GM12878 (cell line): ENCODE measurements around the gene FGF12. TPM values are rescaled to one million over a fixed set of nuclear protein-coding genes. Genes with fewer than 3 reads are reported as not detected.

Experiments
- ATAC-seq: fragments of 200-7000 bp; cut with Tn5 transposase; 3 replicates; pipeline ENCODE4 v1.9.1; 2020; ENCODE audit warnings: mild to moderate bottlenecking, moderate library complexity
- BruUV-seq: library from RNA; stranded (reverse); fragments of 400-500 nt; replicated peaks from 2 replicates; lab custom pipeline; 2021; lab: Mats Ljungman, UMichigan
- CTCF ChIA-PET: fragments of 300-600 bp; sonication (Branson Sonifier 250); formaldehyde crosslinking; extraction: SDS; loops from one replicate; lab custom pipeline; 2021; ENCODE audit warnings: inconsistent platforms; lab: Yijun Ruan, JAX
- POLR2A ChIA-PET: fragments of 350-600 bp; formaldehyde crosslinking; extraction: SDS; loops from one replicate; lab custom pipeline; 2021; ENCODE audit warnings: inconsistent platforms; lab: Charles Lee
- RAD21 ChIA-PET: fragments of 300-600 bp; sonication (Branson Sonifier 250); formaldehyde crosslinking; loops from one replicate; lab custom pipeline; 2023; ENCODE audit warnings: antibody characterized with exemption; ENCODE audit not compliant: unreplicated experiment; lab: Charles Lee
- SMC1A ChIA-PET: fragments of 300-600 bp; sonication (Branson Sonifier 250); formaldehyde crosslinking; loops from one replicate; lab custom pipeline; 2023; ENCODE audit not compliant: unreplicated experiment, uncharacterized antibody; lab: Charles Lee
- DNase-seq: peaks from one replicate; pipeline ENCODE4 v3.0.0-alpha.2; 2011; ENCODE audit warnings: low read depth, low spot score
- FAIRE-seq: peaks from 3 replicates; lab custom pipeline; 2011; peaks lifted over from hg19 to GRCh38; lab: Jason Lieb, UNC
- H2AFZ ChIP-seq: 2 replicates; pipeline ENCODE4 v1.6.0; 2011; ENCODE audit warnings: low read depth, low read length, control low read depth; ENCODE audit not compliant: control insufficient read depth
- H3K27ac ChIP-seq: 2 replicates; pipeline ENCODE4 v1.5.1; 2011; ENCODE audit warnings: control low read depth; ENCODE audit not compliant: control insufficient read depth, insufficient read depth
- H3K27me3 ChIP-seq, 2 experiments: replicated peaks in 1 of 2; 2 replicates each; pipeline versions ENCODE4 v1.6.0 to v1.6.1; 2011; ENCODE audit warnings: low read length in 1 of 2; ENCODE audit not compliant: control insufficient read depth in 2 of 2, insufficient read depth in 2 of 2
- H3K36me3 ChIP-seq, 2 experiments: 2 replicates each; pipeline ENCODE4 v1.5.1; 2011; ENCODE audit warnings: low read length in 1 of 2; ENCODE audit not compliant: control insufficient read depth in 2 of 2, insufficient read depth in 2 of 2
- H3K4me1 ChIP-seq: 2 replicates; pipeline ENCODE4 v1.6.1; 2011; ENCODE audit warnings: mild to moderate bottlenecking, low read length, moderate library complexity, mixed read lengths; ENCODE audit not compliant: control insufficient read depth, insufficient read depth
- H3K4me2 ChIP-seq: 2 replicates; pipeline ENCODE4 v1.6.0; 2011; ENCODE audit warnings: control low read depth; ENCODE audit not compliant: control insufficient read depth, insufficient read depth
- H3K4me3 ChIP-seq: fragments of 200-600 bp; sonication (generic); 2 replicates; pipeline ENCODE4 v1.5.1; 2016
- H3K79me2 ChIP-seq: 2 replicates; pipeline ENCODE4 v1.6.0; 2011; ENCODE audit warnings: low read length; ENCODE audit not compliant: control insufficient read depth, insufficient read depth
- H3K9ac ChIP-seq: 2 replicates; pipeline ENCODE4 v1.8.0; 2011; ENCODE audit warnings: low read length, control low read depth, mixed read lengths; ENCODE audit not compliant: control insufficient read depth, insufficient read depth
- H3K9me3 ChIP-seq: replicated peaks from 3 replicates; pipeline ENCODE4 v1.5.1; 2011; ENCODE audit warnings: mild to moderate bottlenecking, low read length; ENCODE audit not compliant: control insufficient read depth, insufficient read depth
- H4K20me1 ChIP-seq: 2 replicates; pipeline ENCODE4 v1.6.0; 2011; ENCODE audit not compliant: control insufficient read depth, insufficient read depth
- CBX5 ChIP-seq: sonication (generic); IDR thresholded peaks from 2 replicates; pipeline ENCODE4 v1.6.1; 2016; ENCODE audit warnings: low read depth, moderate library complexity, mild to moderate bottlenecking, inconsistent platforms
- HCFC1 ChIP-seq: fragments of 150-350 bp; IDR thresholded peaks from 2 replicates; pipeline ENCODE4 v1.6.1; 2014; ENCODE audit warnings: low read length
- HDAC2 ChIP-seq: fragments of 200-600 bp; sonication (generic); IDR thresholded peaks from 2 replicates; pipeline ENCODE4 v1.6.1; 2017
- JUNB ChIP-seq: IDR thresholded peaks from 2 replicates; pipeline ENCODE4 v1.6.1; 2016; ENCODE audit warnings: antibody characterized with exemption, mild to moderate bottlenecking
- MTA2 ChIP-seq: fragments of 450-650 bp; IDR thresholded peaks from 2 replicates; pipeline ENCODE4 v1.6.1; 2016; ENCODE audit warnings: low read depth, mild to moderate bottlenecking, moderate library complexity
- NFYB ChIP-seq: IDR thresholded peaks from 2 replicates; pipeline ENCODE4 v1.6.1; 2011; ENCODE audit warnings: low read depth, mild to moderate bottlenecking, low read length, improper control_type of control experiment, moderate library complexity; ENCODE audit not compliant: insufficient read depth
- NR2F1 ChIP-seq: fragments of 450-650 bp; conservative IDR thresholded peaks from 2 replicates; pipeline ENCODE4 v1.6.1; 2017; ENCODE audit warnings: mild to moderate bottlenecking
- TCF3 ChIP-seq: IDR thresholded peaks from 2 replicates; pipeline ENCODE4 v1.6.1; 2012; ENCODE audit warnings: low read depth, mild to moderate bottlenecking, low read length, borderline replicate concordance; ENCODE audit not compliant: insufficient read depth
- ZBTB33 ChIP-seq: fragments of 450-650 bp; IDR thresholded peaks from 2 replicates; pipeline ENCODE4 v1.6.1; 2017; ENCODE audit warnings: mild to moderate bottlenecking
- ZNF217 ChIP-seq: fragments of 450-650 bp; IDR thresholded peaks from 2 replicates; pipeline ENCODE4 v1.6.1; 2017; ENCODE audit warnings: antibody characterized with exemption, mild to moderate bottlenecking
- ZNF24 ChIP-seq: fragments of 450-650 bp; IDR thresholded peaks from 2 replicates; pipeline ENCODE4 v1.6.1; 2017; ENCODE audit warnings: antibody characterized with exemption, mild to moderate bottlenecking
- ZSCAN29 ChIP-seq: fragments of 450-650 bp; IDR thresholded peaks from 2 replicates; pipeline ENCODE4 v1.6.1; 2017; ENCODE audit warnings: mild to moderate bottlenecking, moderate library complexity
- WGBS: methylation state at CpG from one replicate; pipeline ENCODE4 v1.1.6; 2016; ENCODE audit warnings: low lambda C conversion rate; ENCODE audit not compliant: insufficient replicate concordance, insufficient coverage; ENCODE audit errors: missing lambda C conversion rate; 5-methylcytosine and 5-hydroxymethylcytosine counted together
- in situ Hi-C: fragments of 300-500 bp; cut with MboI; formaldehyde crosslinking; loops from 9 replicates; pipeline ENCODE4 v1.14.3; 2018; ENCODE audit warnings: mixed read lengths
- intact Hi-C: fragments of 100-400 bp; cut with micrococcal nuclease; formaldehyde crosslinking; loops from one replicate; pipeline ENCODE4 v1.14.2; 2022; ENCODE audit not compliant: unreplicated experiment
- polyA plus RNA-seq, 11 experiments: library from polyadenylated mRNA; depleted of rRNA in 4 of 11; unstranded in 6 of 11; stranded (reverse) in 5 of 11; fragments of >200 nt; fragmentation: Nextera tagmentation in 4 of 11; fragmentation: Illumina TruSeq in 1 of 11; extraction: Ambion mirVana in 4 of 11; extraction: Trizol in 1 of 11; gene quantifications; 1 replicate in 1 of 11; 2 replicates in 10 of 11; pipeline versions ENCODE4 v1.2.1 to v1.2.3, GENCODE V29; 2011 to 2016; ENCODE audit warnings: inconsistent platforms in 2 of 11, missing spikeins in 2 of 11, low read depth in 1 of 11
- total RNA-seq, 4 experiments: library from RNA; depleted of rRNA in 3 of 4; stranded (reverse); fragments of >200 nt in 3 of 4; fragmentation: Illumina TruSeq in 1 of 4; extraction: Trizol in 1 of 4; gene quantifications; 2 replicates each; pipeline versions ENCODE4 v1.2.1 to v1.2.3, GENCODE V29; 2013 to 2021
- TF ChIP-seq, protein P1 (sequence below): fragments of 450-650 bp; IDR thresholded peaks from 2 replicates; pipeline ENCODE4 v1.6.1; 2014; ENCODE audit warnings: mild to moderate bottlenecking
- TF ChIP-seq, protein P2 (sequence below): IDR thresholded peaks from 2 replicates; pipeline ENCODE4 v1.6.1; 2011; ENCODE audit warnings: low read depth, low read length, improper control_type of control experiment, borderline replicate concordance

Gene FGF12
- total and polyA plus RNA-seq, 10 of the 15 experiments (the other 5 are each of a cell fraction or from before 2014, with no cell fraction given): 0.03 to 0.43 (median 0.13) TPM; not detected in 7

DNA sequence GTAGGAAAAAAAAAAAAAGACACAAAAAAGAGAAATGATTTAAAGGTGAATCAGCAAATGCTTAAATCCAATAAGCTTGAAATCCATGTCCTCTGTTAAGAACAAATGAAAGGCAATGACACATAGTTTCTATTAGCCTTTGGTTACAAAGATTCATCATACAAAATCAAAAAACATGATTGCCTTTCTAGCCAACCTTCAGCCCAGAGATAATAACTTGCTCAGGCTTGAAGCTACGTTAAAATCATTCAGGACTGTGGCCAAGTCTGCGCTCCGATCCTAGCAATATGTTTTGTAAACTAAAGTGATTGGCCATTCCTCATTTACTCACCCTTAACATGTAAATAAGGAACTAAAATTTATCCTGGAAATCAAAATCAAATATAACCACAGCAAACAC, 556.7 kb downstream of the FGF12 start (continued):
- TF ChIP-seq, protein P1, sequence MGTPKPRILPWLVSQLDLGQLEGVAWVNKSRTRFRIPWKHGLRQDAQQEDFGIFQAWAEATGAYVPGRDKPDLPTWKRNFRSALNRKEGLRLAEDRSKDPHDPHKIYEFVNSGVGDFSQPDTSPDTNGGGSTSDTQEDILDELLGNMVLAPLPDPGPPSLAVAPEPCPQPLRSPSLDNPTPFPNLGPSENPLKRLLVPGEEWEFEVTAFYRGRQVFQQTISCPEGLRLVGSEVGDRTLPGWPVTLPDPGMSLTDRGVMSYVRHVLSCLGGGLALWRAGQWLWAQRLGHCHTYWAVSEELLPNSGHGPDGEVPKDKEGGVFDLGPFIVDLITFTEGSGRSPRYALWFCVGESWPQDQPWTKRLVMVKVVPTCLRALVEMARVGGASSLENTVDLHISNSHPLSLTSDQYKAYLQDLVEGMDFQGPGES: no peak
- TF ChIP-seq NFYB (no peak), ZSCAN29 (no peak), ZNF217 (no peak), NR2F1 (no peak), MTA2 (no peak), HCFC1 (no peak), CBX5 (no peak), HDAC2 (no peak), ZBTB33 (no peak)
- TF ChIP-seq, protein P2, sequence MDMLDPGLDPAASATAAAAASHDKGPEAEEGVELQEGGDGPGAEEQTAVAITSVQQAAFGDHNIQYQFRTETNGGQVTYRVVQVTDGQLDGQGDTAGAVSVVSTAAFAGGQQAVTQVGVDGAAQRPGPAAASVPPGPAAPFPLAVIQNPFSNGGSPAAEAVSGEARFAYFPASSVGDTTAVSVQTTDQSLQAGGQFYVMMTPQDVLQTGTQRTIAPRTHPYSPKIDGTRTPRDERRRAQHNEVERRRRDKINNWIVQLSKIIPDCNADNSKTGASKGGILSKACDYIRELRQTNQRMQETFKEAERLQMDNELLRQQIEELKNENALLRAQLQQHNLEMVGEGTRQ: no peak

DNA sequence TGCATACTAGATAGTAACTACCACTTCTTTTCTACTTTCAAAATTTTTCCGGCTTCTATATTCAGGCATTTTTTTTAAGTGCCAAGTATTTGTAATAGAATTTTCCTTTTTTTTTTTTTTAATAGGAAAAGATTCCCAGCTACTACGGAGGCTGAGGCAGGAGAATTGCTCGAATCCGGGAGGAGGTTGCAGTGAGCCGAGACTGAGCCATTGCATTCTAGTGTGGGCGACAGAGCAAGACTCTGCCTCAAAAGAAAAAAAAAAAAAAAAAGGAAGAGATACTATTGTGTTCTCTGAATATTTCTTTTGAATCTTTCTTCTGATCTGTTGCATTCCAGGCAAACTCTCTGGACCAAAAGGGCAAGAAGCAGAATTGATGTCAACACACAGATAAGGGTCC, 557.3 kb downstream of the FGF12 start:
- ATAC-seq (no peak), DNase-seq (no peak)
- CTCF ChIA-PET: no interaction called here
- Histone ChIP-seq H3K4me3 (no peak overlapping the region), H3K27me3 (no peaks in the 10 kb centered on the region), H2AFZ (no peak overlapping the region), H4K20me1 (no peaks in the 10 kb centered on the region), H3K4me1 (no peaks in the 10 kb centered on the region)
- no TSS peak for BruUV-seq
- POLR2A ChIA-PET: no interaction called here
- no peak for TF ChIP-seq ZNF24
- TF ChIP-seq TCF3: no peak
- no peak for TF ChIP-seq JUNB
- TF ChIP-seq, all 136 proteins: peak for 0
- ChIA-PET RAD21 (no interaction called here), SMC1A (interaction anchor here (1.5 kb wide), 1 partner anchor 15 kb away, joined by 3 read pairs; no protein-coding TSS in a partner anchor)
- Histone ChIP-seq H3K9me3 (no peaks in the 10 kb centered on the region), H3K27ac (no peak overlapping the region), H3K9ac (no peak overlapping the region), H3K36me3 (no peaks in the 10 kb centered on the region), H3K4me2 (no peak overlapping the region), H3K79me2 (no peaks in the 10 kb centered on the region)
- intact Hi-C loops: no loop called here
- in situ Hi-C loops: no loop called here
- 80% methylated on average over 2 of the region's 6 CpGs for WGBS
- no peak for FAIRE-seq
